Panc1 (cell line): Measurements from ENCODE around the gene GCSAM. TPM values are rescaled to one million over a fixed set of nuclear protein-coding genes. Genes with fewer than 3 reads are reported as not detected.

Experiments used
- microRNA-seq: library from miRNA; unstranded; fragments of <30 nt; microRNA quantifications from one replicate; pipeline ENCODE4 v1.1.0, GENCODE V29; 2020; ENCODE audit not compliant: unreplicated experiment
- total RNA-seq: library from RNA; stranded (reverse); gene quantifications from one replicate; pipeline ENCODE4 v1.2.1, GENCODE V29; 2021; ENCODE audit not compliant: unreplicated experiment

Gene GCSAM
- total RNA-seq, 1 experiment from 2014 or later, result 0.08 TPM

Small RNA genes lying within 50 kb of the gene (microRNA-seq; reads per million reads assigned to microRNA genes)
- not detected for gene MIR567

Other genes starting within 250 kb of the GCSAM start
- 30.3 TPM for gene ABHD10, start 154.2 kb downstream of the GCSAM start, total RNA-seq
- not detected for gene TAGLN3, start 134.3 kb downstream of the GCSAM start, total RNA-seq
- gene TMPRSS7, start 98.5 kb downstream of the GCSAM start, total RNA-seq, result not detected
- 12.6 TPM for gene C3orf52, start 46.9 kb downstream of the GCSAM start, total RNA-seq
- not detected for gene SLC9C1, start 161.0 kb upstream of the GCSAM start, total RNA-seq
- gene CD200, start 199.9 kb upstream of the GCSAM start, total RNA-seq, result not detected